ENCODE data around the gene B2M.
A peak's percentile ranks its signal among the peaks of the same experiment; 100 is the strongest.

The B2M gene

GRCh38 chr15:44711096-44711742 lies at the start of gene B2M, which contains the start of gene PATL2:
B2M (plus strand) TSS chr15:44711517; CDS start chr15:44711547, 30 bp downstream.
PATL2 (minus strand) TSS chr15:44711323; CDS start chr15:44676490, 34,833 bp downstream.
- peak; percentile 95 for TF ChIP-seq CREB1 (IDR thresholded peaks at IDR 0.05; ENCODE audit: low read depth)
- TF ChIP-seq USF1 (IDR thresholded peaks at IDR 0.05): no peak
- TF ChIP-seq TEAD4 (IDR thresholded peaks at IDR 0.05): peak; percentile 69
- TF ChIP-seq MAX (IDR thresholded peaks at IDR 0.05): peak; percentile 69
- TF ChIP-seq TAF1 (IDR thresholded peaks at IDR 0.05; ENCODE audit: low read depth): peak; percentile 73; the same call in 1 of the 2 replicates
- TF ChIP-seq FOXM1 (IDR thresholded peaks at IDR 0.05; ENCODE audit: borderline replicate concordance, low read depth): no peak

GRCh38 chr15:44661576-44661975 lies 49.7 kb upstream of the B2M start:
- TF ChIP-seq TAF1 (IDR thresholded peaks at IDR 0.05; ENCODE audit: low read depth): no peak
- TF ChIP-seq USF1 (IDR thresholded peaks at IDR 0.05): no peak
- no peak for TF ChIP-seq FOXM1 (IDR thresholded peaks at IDR 0.05; ENCODE audit: borderline replicate concordance, low read depth)
- TF ChIP-seq RAD21 (IDR thresholded peaks at IDR 0.05; ENCODE audit: low read depth): no peak
- TF ChIP-seq TEAD4 (IDR thresholded peaks at IDR 0.05): no peak
- TF ChIP-seq EGR1 (IDR thresholded peaks at IDR 0.05): no peak
- no peak for TF ChIP-seq NFIC (IDR thresholded peaks at IDR 0.05)
- no peak for TF ChIP-seq YY1 (IDR thresholded peaks at IDR 0.05; ENCODE audit: low read depth)
- TF ChIP-seq TCF12 (IDR thresholded peaks at IDR 0.05; ENCODE audit: low read depth): no peak
- TF ChIP-seq EP300 (IDR thresholded peaks at IDR 0.05; ENCODE audit: borderline replicate concordance): no peak
- TF ChIP-seq ZBTB7A (IDR thresholded peaks at IDR 0.05; ENCODE audit: low read depth): no peak
- no peak for TF ChIP-seq CEBPB (IDR thresholded peaks at IDR 0.05)
- TF ChIP-seq CREB1 (IDR thresholded peaks at IDR 0.05; ENCODE audit: low read depth): no peak
- TF ChIP-seq MAX (IDR thresholded peaks at IDR 0.05): no peak
- no peak for TF ChIP-seq REST (IDR thresholded peaks at IDR 0.05; ENCODE audit: low read depth)

GRCh38 chr15:44662478-44663409 lies 48.6 kb upstream of the B2M start:
- no peak for TF ChIP-seq NFIC (IDR thresholded peaks at IDR 0.05)
- TF ChIP-seq CEBPB (IDR thresholded peaks at IDR 0.05): no peak
- TF ChIP-seq EP300 (IDR thresholded peaks at IDR 0.05; ENCODE audit: borderline replicate concordance): peak; percentile 21; the same call in 1 of the 2 replicates
- TF ChIP-seq CREB1 (IDR thresholded peaks at IDR 0.05; ENCODE audit: low read depth): no peak
- peak; percentile 73 for TF ChIP-seq ZBTB7A (IDR thresholded peaks at IDR 0.05; ENCODE audit: low read depth)
- no peak for TF ChIP-seq TAF1 (IDR thresholded peaks at IDR 0.05; ENCODE audit: low read depth)
- TF ChIP-seq TEAD4 (IDR thresholded peaks at IDR 0.05): peak; percentile 34; the same call in 1 of the 2 replicates
- TF ChIP-seq USF1 (IDR thresholded peaks at IDR 0.05): no peak
- TF ChIP-seq TCF12 (IDR thresholded peaks at IDR 0.05; ENCODE audit: low read depth): 0 out of 2 replicates have a peak, but pooled peaks have one; percentile 1
- TF ChIP-seq YY1 (IDR thresholded peaks at IDR 0.05; ENCODE audit: low read depth): no peak

- TF ChIP-seq FOXM1 (IDR thresholded peaks at IDR 0.05; ENCODE audit: borderline replicate concordance, low read depth) (no peak), EGR1 (IDR thresholded peaks at IDR 0.05) (no peak), CREB1 (IDR thresholded peaks at IDR 0.05; ENCODE audit: low read depth) (no peak), EP300 (IDR thresholded peaks at IDR 0.05; ENCODE audit: borderline replicate concordance) (peak; percentile 8; the same call in 1 of the 2 replicates), MAX (IDR thresholded peaks at IDR 0.05) (peak; percentile 89), REST (IDR thresholded peaks at IDR 0.05; ENCODE audit: low read depth) (no peak), USF1 (IDR thresholded peaks at IDR 0.05) (peak; percentile 93), TEAD4 (IDR thresholded peaks at IDR 0.05) (no peak), RAD21 (IDR thresholded peaks at IDR 0.05; ENCODE audit: low read depth) (peak; percentile 93), NFIC (IDR thresholded peaks at IDR 0.05) (no peak), TAF1 (IDR thresholded peaks at IDR 0.05; ENCODE audit: low read depth) (peak; percentile 90), ZBTB7A (IDR thresholded peaks at IDR 0.05; ENCODE audit: low read depth) (no peak), TCF12 (IDR thresholded peaks at IDR 0.05; ENCODE audit: low read depth) (no peak), CEBPB (IDR thresholded peaks at IDR 0.05) (no peak), YY1 (IDR thresholded peaks at IDR 0.05; ENCODE audit: low read depth) (peak; percentile 97)
Measured at GRCh38 chr15:44663410-44664308, 47.7 kb upstream of the B2M start, which contains the start of gene SPG11. SPG11 (minus strand) TSS chr15:44663662; CDS start chr15:44663647, 15 bp downstream.

Measured in Ishikawa (cell line).